Tibial nerve (tissue), 4 donors: ENCODE data around the gene IL22RA1. TPM values are rescaled to one million over a fixed set of nuclear protein-coding genes. Genes with fewer than 3 reads are reported as not detected.
A peak's percentile ranks its signal among the peaks of the same experiment; 100 is the strongest.

Source experiments
- DNase-seq, 2 donors: peaks; one replicate each; pipeline ENCODE4 v3.0.0-alpha.2; 2019; ENCODE audit warnings: low spot score in 2 of 2
- H3K27ac ChIP-seq, 4 donors: fragments of 200-600 bp; sonication (generic) in 3 of 4; one replicate each; pipeline ENCODE4 v1.5.1; 2017 to 2019; ENCODE audit warnings: mild to moderate bottlenecking in 1 of 4
- H3K27me3 ChIP-seq, 2 donors: fragments of 200-600 bp; sonication (generic) in 1 of 2; one replicate each; pipeline versions ENCODE4 v1.5.1 to v1.6.0; 2017 to 2019
- H3K36me3 ChIP-seq, 3 donors: fragments of 200-600 bp; sonication (generic); one replicate each; pipeline ENCODE4 v1.5.1; 2018 to 2019
- H3K4me1 ChIP-seq, 4 donors: fragments of 200-600 bp; sonication (generic) in 3 of 4; one replicate each; pipeline ENCODE4 v1.5.1; 2017 to 2019
- H3K4me3 ChIP-seq, 4 donors: fragments of 200-600 bp; sonication (generic) in 3 of 4; one replicate each; pipeline ENCODE4 v1.5.1; 2017 to 2019; ENCODE audit warnings: mild to moderate bottlenecking in 1 of 4, moderate library complexity in 1 of 4
- H3K9me3 ChIP-seq, 4 donors: fragments of 200-600 bp; sonication (generic) in 3 of 4; one replicate each; pipeline ENCODE4 v1.5.1; 2017 to 2019
- EP300 ChIP-seq, 2 donors: sonication (generic); formaldehyde crosslinking; IDR thresholded peaks; one replicate each; pipeline ENCODE4 v1.6.1; 2017; ENCODE audit warnings: antibody characterized with exemption in 2 of 2, mild to moderate bottlenecking in 1 of 2
- POLR2A ChIP-seq, 2 donors: fragments of 450-650 bp; IDR thresholded peaks; one replicate each; pipeline ENCODE4 v1.6.1; 2017; ENCODE audit warnings: antibody characterized with exemption in 2 of 2, mild to moderate bottlenecking in 2 of 2, moderate library complexity in 2 of 2
- WGBS, 2 donors: methylation state at CpG; one replicate each; pipeline ENCODE4 v1.1.5; 2018; 5-methylcytosine and 5-hydroxymethylcytosine counted together
- total RNA-seq, 4 donors: library from RNA; depleted of rRNA; stranded (reverse); fragments of >200 nt; gene quantifications; one replicate each; pipeline ENCODE4 v1.1.0, GENCODE V29; 2016
- TF ChIP-seq, protein P1 (sequence below), 5 experiments: fragments of 200-600 bp in 3 of 5; fragments of 450-650 bp in 2 of 5; sonication (generic) in 3 of 5; IDR thresholded peaks; one replicate each; pipeline ENCODE4 v1.5.1; 2016 to 2019; ENCODE audit warnings: antibody characterized with exemption in 5 of 5, mild to moderate bottlenecking in 3 of 5, moderate library complexity in 2 of 5

Gene IL22RA1
- total RNA-seq, 4 donors from 2014 or later, result not detected

- Histone ChIP-seq H3K4me3 (peak within 1 kb of the TSS in 2 of 4 donors; percentile 3 to 18), H3K9me3 (no peaks in the 10 kb centered on the region), H3K36me3 (no peaks in the 10 kb centered on the region), H3K4me1 (peaks cover 0 to 12% (median 2%) of the 10 kb centered on the region in 4 donors), H3K27me3 (peaks cover 0 to 33% of the 10 kb centered on the region in 2 donors), H3K27ac (peak within 1 kb of the TSS in 1 of 4 donors; percentile 38)
- peak; percentile 45 to 60 for DNase-seq
- TF ChIP-seq, protein P1, sequence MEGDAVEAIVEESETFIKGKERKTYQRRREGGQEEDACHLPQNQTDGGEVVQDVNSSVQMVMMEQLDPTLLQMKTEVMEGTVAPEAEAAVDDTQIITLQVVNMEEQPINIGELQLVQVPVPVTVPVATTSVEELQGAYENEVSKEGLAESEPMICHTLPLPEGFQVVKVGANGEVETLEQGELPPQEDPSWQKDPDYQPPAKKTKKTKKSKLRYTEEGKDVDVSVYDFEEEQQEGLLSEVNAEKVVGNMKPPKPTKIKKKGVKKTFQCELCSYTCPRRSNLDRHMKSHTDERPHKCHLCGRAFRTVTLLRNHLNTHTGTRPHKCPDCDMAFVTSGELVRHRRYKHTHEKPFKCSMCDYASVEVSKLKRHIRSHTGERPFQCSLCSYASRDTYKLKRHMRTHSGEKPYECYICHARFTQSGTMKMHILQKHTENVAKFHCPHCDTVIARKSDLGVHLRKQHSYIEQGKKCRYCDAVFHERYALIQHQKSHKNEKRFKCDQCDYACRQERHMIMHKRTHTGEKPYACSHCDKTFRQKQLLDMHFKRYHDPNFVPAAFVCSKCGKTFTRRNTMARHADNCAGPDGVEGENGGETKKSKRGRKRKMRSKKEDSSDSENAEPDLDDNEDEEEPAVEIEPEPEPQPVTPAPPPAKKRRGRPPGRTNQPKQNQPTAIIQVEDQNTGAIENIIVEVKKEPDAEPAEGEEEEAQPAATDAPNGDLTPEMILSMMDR (IDR thresholded peaks at IDR 0.05), result peak in 4 of 5 experiments; percentile 31 to 68 (median 42)
- TF ChIP-seq POLR2A (IDR thresholded peaks at IDR 0.05), result no peak
- 18 to 21% methylated on average over 26 to 27 of the region's 27 CpGs for WGBS, 2 donors
These were observed 30.8 kb downstream of the IL22RA1 start, which contains the start of gene MYOM3 for GRCh38 chr1:24111996-24112779. MYOM3 (minus strand) TSS chr1:24112135; CDS start chr1:24108636, 3,499 bp downstream.

GRCh38 chr1:24111262-24111995, 31.5 kb downstream of the IL22RA1 start:
- H3K9me3 ChIP-seq, result no peaks in the 10 kb centered on the region
- peaks cover 0 to 32% of the 10 kb centered on the region in 2 donors for H3K27me3 ChIP-seq
- DNase-seq, result no peak
- WGBS, 2 donors, result 78 to 79% methylated on average over 20 of the region's 20 CpGs
- TF ChIP-seq, protein P1 (IDR thresholded peaks at IDR 0.05), result no peak
- no peak for TF ChIP-seq EP300 (IDR thresholded peaks at IDR 0.05)
- no peak for TF ChIP-seq POLR2A (IDR thresholded peaks at IDR 0.05)
- H3K4me1 ChIP-seq, result peaks cover 0 to 12% (median 2%) of the 10 kb centered on the region in 4 donors
- no peaks in the 10 kb centered on the region for H3K36me3 ChIP-seq
- H3K27ac ChIP-seq, result peak overlapping the region in 1 of 4 donors; percentile 38
- no peak overlapping the region for H3K4me3 ChIP-seq

DNA sequence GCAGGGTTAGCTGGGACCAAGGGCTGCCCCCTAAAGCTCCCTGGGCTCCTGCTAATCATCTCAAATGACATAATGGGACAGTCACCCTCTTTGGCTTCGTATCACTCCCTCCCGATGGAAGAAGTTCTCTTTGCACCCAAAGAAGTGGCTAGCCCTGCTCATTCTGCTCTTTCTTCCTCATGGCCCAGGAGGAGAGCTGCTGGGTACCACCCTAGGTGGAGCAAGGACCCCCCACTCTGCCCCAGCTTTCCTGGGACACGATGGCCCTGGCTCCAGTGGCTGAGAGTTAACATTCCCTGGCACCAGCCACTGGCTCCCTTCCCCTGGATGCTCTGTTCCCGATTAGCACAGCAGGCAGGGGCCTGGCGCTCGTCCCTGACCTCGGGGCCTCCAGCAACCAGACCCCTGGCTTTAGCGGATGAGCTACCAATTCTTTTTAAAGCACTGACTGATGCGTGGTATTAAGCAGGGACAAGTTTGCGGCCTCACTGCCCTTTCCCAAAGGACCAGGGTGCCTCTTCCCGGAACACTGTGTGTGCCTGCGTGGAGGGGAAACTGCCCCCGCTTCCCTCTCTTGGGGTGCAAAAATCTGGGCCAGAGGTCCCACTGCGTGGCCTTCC, 32.2 kb downstream of the IL22RA1 start:
- WGBS, 2 donors, result 64 to 79% methylated on average over 11 to 14 of the region's 14 CpGs
- no peak overlapping the region for H3K4me3 ChIP-seq

GRCh38 chr1:24109686-24110475, 33.1 kb downstream of the IL22RA1 start:
- TF ChIP-seq, protein P1 (IDR thresholded peaks at IDR 0.05), result no peak
- no peak for TF ChIP-seq EP300 (IDR thresholded peaks at IDR 0.05)
- no peak for TF ChIP-seq POLR2A (IDR thresholded peaks at IDR 0.05)
- 91 to 93% methylated on average over 12 to 14 of the region's 15 CpGs for WGBS, 2 donors
- Histone ChIP-seq H3K27me3 (peaks cover 0 to 19% of the 10 kb centered on the region in 2 donors), H3K27ac (no peak overlapping the region), H3K9me3 (no peaks in the 10 kb centered on the region), H3K4me3 (no peak overlapping the region), H3K36me3 (no peaks in the 10 kb centered on the region), H3K4me1 (peaks cover 0 to 12% (median 2%) of the 10 kb centered on the region in 4 donors)
- DNase-seq, result no peak

More for the DNA sequence above, 32.2 kb downstream of the IL22RA1 start:
- TF ChIP-seq, protein P1 (IDR thresholded peaks at IDR 0.05), result no peak
- TF ChIP-seq POLR2A (IDR thresholded peaks at IDR 0.05) (no peak), EP300 (IDR thresholded peaks at IDR 0.05) (no peak)
- H3K4me1 ChIP-seq, result peaks cover 0 to 12% (median 2%) of the 10 kb centered on the region in 4 donors
- peaks cover 0 to 25% of the 10 kb centered on the region in 2 donors for H3K27me3 ChIP-seq
- H3K27ac ChIP-seq, result peak overlapping the region in 1 of 4 donors; percentile 38
- H3K9me3 ChIP-seq, result no peaks in the 10 kb centered on the region
- no peaks in the 10 kb centered on the region for H3K36me3 ChIP-seq
- no peak for DNase-seq
